Mesenteric fat pad (tissue), 1 donor: Measurements from ENCODE around the gene ENTPD6. TPM values are rescaled to one million over a fixed set of nuclear protein-coding genes. Genes with fewer than 3 reads are reported as not detected.
A peak's percentile ranks its signal among the peaks of the same experiment; 100 is the strongest.
"Not testable (repeated sequence)": the region's sequence is repeated elsewhere in the genome, so short reads cannot be mapped to it uniquely, and the experiment has no call there.

Source experiments
- DNase-seq: peaks from one replicate; pipeline ENCODE4 v3.0.0-alpha.2; 2020; ENCODE audit warnings: low spot score
- total RNA-seq: library from RNA; stranded (reverse); fragmentation: NEBNext Ultra II Directional; extraction: Animal tissue kit (Norgen Biotek cat#: 25700); gene quantifications from one replicate; pipeline ENCODE4 v1.2.1, GENCODE V29; 2021
- donor health status: DM: yes; HTN: yes; CAD: no.

ENTPD6 gene
- total RNA-seq, 1 donor from 2014 or later = 54.3 TPM

GRCh38 chr20:25238319-25239037 is 43.0 kb downstream of the ENTPD6 start:
- peak; percentile 85 for DNase-seq

DNA sequence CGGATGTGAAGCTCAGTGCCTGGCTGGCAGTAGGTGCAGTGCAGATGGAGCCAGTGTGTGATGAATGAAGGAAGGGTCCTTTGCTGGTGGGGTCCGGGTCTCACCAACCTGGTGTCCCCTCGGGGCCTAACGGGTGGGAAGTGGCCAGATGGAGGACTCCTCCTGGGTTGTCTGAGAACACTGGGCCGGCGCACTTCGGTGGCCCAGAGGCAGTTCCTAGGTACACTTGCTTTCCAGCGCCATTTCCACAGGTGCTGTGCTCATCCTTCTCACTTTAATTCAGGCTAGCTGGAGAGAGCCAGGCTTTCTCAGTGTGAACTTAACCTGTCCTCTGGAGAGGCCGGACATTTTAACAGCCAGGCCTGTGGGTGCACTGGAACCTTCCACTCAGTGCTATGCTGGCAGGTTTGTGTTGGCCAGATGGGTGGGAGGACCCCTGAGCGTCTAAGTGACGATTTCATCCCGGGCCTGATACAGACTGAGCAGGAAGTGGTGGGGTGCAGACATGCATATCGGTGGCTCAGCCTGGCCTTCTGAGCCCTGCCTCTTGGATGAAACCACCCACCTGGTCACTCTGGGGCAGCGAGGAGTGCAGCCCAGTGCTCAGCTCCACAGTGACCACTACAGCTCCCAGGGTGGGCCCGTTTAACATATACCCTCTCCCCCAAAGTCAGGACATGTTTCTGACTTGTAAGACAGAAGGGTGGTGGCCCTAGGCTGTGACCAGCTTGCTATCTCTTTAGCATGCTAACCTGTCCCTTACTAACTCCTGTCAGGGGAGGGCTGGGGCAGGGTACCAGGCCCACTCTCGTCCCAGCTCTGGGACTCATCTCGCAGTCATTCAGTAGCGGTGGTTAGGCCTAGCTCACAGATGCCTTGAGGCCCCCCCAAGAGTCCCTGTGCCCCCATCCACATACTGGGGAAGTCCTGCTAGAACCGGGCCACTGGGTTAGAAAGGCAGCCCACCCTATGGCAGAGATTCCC is 44.2 kb downstream of the ENTPD6 start:
- no peak for DNase-seq

GRCh38 chr20:25240851-25241658 is 45.5 kb downstream of the ENTPD6 start:
- DNase-seq = peak; percentile 47

DNA sequence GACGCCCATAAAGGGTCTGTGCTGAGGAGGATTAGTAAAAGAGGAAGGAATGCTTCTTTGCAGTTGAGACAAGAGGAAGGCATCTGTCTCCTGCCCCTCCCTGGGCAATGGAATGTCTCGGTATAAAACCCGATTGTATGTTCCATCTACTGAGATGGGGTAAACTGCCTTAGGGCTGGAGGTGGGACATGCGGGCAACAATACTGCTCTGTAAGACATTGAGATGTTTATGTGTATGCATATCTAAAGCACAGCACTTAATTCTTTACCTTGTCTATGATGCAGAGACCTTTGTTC is 46.1 kb downstream of the ENTPD6 start:
- DNase-seq = not testable (repeated sequence)

DNA sequence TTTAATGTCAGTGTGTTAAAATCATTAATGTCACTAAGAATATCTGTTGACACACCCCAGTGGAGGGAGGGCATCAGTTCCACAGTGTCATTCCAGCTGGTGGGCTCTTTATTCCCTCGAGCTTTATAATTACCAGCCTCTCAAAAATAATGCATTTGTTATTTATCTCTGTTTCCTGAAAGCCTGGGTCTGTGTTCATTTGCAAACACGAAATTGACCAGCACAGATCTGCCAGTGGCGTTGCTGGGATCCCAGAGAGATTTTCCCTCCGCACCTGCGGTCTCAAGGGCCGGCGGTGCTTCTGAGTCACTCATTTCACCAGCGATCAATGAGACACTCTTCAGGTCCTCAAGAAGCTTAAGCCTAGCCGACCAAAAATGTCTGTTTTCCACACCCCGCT is 46.7 kb downstream of the ENTPD6 start:
- peak; percentile 26 for DNase-seq

GRCh38 chr20:25243416-25243979 is 48.0 kb downstream of the ENTPD6 start:
- DNase-seq = no peak

DNA sequence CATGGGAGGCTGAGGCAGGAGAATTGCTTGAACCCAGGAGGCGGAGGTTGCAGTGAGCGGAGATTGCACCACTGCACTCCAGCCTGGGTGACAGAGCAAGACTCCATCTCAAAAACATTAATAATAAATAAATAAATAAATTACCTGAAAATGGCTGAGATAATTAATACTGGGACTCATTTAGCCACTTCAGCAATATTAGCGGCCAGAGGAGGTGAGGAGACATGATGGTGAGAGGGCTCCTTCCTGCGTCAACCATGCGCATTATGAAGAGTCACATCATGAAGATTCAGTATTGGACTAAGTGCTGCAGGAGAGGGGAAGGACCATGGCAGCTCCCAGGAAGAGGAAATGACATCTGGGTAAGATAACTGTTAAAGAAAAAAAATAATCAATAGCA is 49.5 kb downstream of the ENTPD6 start:
- DNase-seq = no peak

- DNase-seq = no peak
These were observed 49.9 kb downstream of the ENTPD6 start for GRCh38 chr20:25245461-25245860.

DNA sequence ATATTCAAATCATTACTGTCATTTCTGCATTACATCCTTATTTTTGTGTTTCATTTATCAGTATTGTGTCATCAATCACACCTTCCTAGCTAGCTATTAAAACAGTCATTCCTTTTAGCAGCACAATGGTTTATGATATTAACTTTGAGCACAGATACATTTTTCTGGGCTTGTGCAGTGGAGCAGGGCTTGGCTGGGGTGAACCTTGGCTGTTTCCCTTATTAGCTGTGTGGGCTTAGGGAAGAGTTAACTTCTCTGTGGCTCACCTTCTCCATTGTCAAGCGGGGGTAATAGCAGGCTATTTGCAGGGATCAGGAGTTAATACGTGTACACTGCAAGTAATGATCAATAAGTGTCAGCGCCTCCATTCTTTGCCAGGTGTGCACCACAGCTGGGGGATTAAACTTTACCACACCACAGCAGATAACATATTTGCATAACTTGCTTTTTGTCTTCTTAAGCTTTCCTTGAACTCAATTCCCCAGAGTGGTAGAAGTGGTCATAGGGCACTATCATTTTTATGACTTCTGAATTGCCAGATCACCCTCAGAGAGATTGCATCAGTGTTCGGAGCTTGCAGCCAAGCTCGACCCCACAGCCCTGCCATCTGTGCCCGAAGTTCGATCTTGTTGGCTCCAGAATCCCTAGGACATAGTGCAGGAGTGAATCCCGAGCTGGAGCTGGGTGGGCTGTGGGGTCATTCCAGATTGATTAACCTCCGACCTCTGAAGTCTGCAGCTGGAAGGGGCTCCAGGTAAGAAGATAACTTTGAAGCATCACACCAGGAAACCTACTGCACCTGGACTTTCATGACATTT is 50.9 kb downstream of the ENTPD6 start:
- DNase-seq = no peak

- DNase-seq = no peak
These were observed 51.5 kb downstream of the ENTPD6 start for GRCh38 chr20:25247000-25247517.

GRCh38 chr20:25247518-25247955 is 52.0 kb downstream of the ENTPD6 start:
- no peak for DNase-seq

GRCh38 chr20:25247956-25248785 is 52.7 kb downstream of the ENTPD6 start, which contains the start of gene PYGB:
Gene PYGB, plus strand, starts transcription at chr20:25248085. Its CDS starts 94 bp downstream, at chr20:25248179.
- DNase-seq = peak; percentile 94

DNA sequence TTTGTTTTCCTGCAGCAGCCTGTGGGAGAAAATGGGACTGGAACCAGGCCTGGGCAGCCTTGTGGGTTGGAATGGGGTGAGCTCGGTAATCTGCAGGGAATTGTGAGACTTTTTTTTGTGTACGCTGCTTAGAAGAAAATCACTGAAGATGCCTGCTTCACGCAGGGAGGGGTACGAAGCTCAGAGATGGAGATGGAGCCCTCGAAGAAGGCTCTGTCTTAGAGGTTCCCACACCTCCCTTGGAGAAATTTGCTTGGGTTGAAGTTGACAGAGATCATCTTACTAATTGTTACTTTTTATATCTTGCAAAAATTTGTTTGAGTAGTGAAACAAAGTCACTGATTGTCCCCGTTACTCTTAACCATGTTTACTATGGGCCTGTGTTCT is 53.3 kb downstream of the ENTPD6 start:
- DNase-seq = no peak

DNA sequence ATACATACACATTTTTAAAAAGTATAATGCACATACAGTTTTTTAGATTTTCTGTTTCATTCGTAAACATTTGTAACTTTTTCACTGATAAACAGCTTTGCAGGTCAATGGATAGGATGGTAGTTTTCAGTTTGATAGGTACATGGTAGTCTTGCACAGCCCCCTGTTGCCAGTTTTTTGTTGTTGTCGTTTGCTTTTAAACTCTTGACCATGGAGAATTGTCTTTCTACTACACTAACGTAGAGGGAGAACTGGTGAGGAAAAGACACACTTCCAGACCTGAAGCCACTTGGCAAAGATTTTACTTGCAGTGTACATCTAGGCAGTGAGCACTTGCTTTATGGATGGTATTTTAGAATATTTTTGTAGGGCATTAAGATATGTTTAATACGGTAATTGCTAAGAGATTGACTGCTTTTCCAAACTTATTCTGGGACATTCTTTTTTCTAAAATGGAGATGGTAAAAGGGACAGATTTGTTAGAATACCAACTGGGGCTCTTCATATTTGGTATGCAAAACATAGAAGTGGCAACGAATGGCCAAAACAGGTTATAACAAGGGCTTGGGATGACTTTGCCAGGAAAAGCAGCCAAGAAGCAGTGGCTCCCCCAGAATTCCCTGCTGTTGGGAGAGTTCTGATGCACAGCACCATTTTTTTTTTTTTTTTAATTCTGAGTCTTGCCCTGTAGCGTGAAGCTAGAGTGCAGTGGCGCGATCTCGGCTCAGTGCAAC is 53.9 kb downstream of the ENTPD6 start:
- no peak for DNase-seq

- no peak for DNase-seq
These were observed 55.0 kb downstream of the ENTPD6 start for GRCh38 chr20:25250508-25250907.

DNA sequence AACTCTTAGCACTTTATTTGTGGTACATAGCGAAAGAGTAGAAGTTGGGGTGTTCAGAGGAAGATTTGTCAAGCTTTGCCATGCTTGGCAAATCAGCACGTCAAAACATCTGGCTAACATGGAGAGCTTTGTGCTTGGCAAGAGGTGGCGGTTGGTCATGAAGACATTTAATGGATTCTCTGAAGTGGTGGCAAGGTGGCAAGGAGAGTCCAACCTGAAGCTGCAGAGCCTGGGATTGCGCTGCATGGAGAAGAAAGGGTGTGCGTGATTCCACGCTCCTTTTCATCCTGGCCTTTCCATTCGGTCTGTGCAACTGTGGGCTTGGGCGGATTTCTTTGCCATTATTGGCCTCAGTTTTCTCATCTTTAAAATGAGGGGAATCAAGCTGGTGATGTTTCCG is 55.5 kb downstream of the ENTPD6 start:
- DNase-seq = no peak

- no peak for DNase-seq
These were observed 56.0 kb downstream of the ENTPD6 start for GRCh38 chr20:25251558-25251957.

GRCh38 chr20:25252230-25252651 is 56.7 kb downstream of the ENTPD6 start:
- DNase-seq = no peak
